ENCODE measurements around the gene FGFR1OP2.

The FGFR1OP2 gene

DNA sequence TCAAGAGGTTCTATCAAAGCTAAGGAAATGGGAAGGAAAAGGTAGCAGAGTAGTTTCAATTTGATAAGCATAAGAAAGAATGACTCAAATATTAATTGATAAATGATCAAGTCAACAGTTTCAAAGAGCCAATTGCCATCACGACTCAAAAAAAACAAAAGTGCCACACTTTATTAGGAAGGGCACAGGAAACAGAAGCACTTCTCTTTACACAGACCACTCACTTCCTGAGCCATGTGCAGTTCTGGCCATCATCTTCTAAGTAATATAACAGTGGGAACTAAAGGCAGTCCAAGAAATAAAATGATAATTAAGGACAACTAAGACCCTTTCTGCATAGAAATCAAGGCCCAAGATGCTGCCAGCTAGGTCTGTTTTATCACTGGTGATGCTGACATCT is 62.7 kb downstream of the FGFR1OP2 start:
- H4K20me1 ChIP-seq (ENCODE audit: insufficient read depth, low read length) = no peaks in the 10 kb centered on the region
- no peak overlapping the region for H3K4me2 ChIP-seq (ENCODE audit: low read length)
- no peak overlapping the region for H3K9ac ChIP-seq (ENCODE audit: low read length)
- no peak overlapping the region for H3K4me3 ChIP-seq (ENCODE audit: low read length)
- H3K4me1 ChIP-seq (ENCODE audit: low read length) = peaks cover 9% of the 10 kb centered on the region; the same call in 1 of the 2 replicates
- no peaks in the 10 kb centered on the region for H3K9me3 ChIP-seq (ENCODE audit: insufficient read depth, low read length)
- TF ChIP-seq, protein P1, sequence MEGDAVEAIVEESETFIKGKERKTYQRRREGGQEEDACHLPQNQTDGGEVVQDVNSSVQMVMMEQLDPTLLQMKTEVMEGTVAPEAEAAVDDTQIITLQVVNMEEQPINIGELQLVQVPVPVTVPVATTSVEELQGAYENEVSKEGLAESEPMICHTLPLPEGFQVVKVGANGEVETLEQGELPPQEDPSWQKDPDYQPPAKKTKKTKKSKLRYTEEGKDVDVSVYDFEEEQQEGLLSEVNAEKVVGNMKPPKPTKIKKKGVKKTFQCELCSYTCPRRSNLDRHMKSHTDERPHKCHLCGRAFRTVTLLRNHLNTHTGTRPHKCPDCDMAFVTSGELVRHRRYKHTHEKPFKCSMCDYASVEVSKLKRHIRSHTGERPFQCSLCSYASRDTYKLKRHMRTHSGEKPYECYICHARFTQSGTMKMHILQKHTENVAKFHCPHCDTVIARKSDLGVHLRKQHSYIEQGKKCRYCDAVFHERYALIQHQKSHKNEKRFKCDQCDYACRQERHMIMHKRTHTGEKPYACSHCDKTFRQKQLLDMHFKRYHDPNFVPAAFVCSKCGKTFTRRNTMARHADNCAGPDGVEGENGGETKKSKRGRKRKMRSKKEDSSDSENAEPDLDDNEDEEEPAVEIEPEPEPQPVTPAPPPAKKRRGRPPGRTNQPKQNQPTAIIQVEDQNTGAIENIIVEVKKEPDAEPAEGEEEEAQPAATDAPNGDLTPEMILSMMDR (IDR thresholded peaks at IDR 0.05; ENCODE audit: low read depth, low read length) = no peak
- TF ChIP-seq EZH2phosphoT487 (IDR thresholded peaks at IDR 0.05; ENCODE audit: low read depth) = no peak
- H3K79me2 ChIP-seq (ENCODE audit: low read length) = no peaks in the 10 kb centered on the region
- no peak overlapping the region for H3K27ac ChIP-seq (ENCODE audit: low read length)
- H3K36me3 ChIP-seq (replicated peaks; ENCODE audit: low read depth, low read length) = peaks cover 11% of the 10 kb centered on the region
- no peak overlapping the region for H2AFZ ChIP-seq (ENCODE audit: low read depth, low read length)
- H3K27me3 ChIP-seq (ENCODE audit: low read depth, low read length) = no peaks in the 10 kb centered on the region

DNA sequence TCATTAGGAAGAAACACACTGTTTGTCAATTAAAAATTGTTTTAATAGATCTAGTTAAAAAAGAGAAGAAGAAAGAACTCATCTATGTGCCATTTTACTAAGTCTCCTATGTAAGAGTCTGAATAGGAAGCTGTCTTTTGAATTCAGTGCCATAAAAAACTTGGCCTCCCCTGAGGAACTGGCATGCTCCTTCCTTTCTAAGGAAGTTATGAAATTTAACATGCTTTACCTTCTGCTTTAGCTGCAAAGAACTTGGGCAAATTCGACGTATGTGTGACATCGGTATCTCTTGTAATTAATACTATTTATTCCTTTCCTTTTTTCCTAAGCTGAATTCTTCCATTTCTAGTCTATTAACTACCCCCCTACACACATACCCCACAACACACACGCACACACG is 63.4 kb downstream of the FGFR1OP2 start:
- no peak for TF ChIP-seq EZH2phosphoT487 (IDR thresholded peaks at IDR 0.05; ENCODE audit: low read depth)
- H3K27me3 ChIP-seq (ENCODE audit: low read depth, low read length) = no peaks in the 10 kb centered on the region
- no peak overlapping the region for H3K4me3 ChIP-seq (ENCODE audit: low read length)
- H3K79me2 ChIP-seq (ENCODE audit: low read length) = no peaks in the 10 kb centered on the region
- H4K20me1 ChIP-seq (ENCODE audit: insufficient read depth, low read length) = no peaks in the 10 kb centered on the region
- H3K9me3 ChIP-seq (ENCODE audit: insufficient read depth, low read length) = no peaks in the 10 kb centered on the region
- peaks cover 9% of the 10 kb centered on the region; the same call in 1 of the 2 replicates for H3K4me1 ChIP-seq (ENCODE audit: low read length)
- no peak overlapping the region for H3K9ac ChIP-seq (ENCODE audit: low read length)
- no peak overlapping the region for H3K4me2 ChIP-seq (ENCODE audit: low read length)
- no peak overlapping the region for H2AFZ ChIP-seq (ENCODE audit: low read depth, low read length)
- H3K27ac ChIP-seq (ENCODE audit: low read length) = no peak overlapping the region
- peaks cover 11% of the 10 kb centered on the region for H3K36me3 ChIP-seq (replicated peaks; ENCODE audit: low read depth, low read length)

DNA sequence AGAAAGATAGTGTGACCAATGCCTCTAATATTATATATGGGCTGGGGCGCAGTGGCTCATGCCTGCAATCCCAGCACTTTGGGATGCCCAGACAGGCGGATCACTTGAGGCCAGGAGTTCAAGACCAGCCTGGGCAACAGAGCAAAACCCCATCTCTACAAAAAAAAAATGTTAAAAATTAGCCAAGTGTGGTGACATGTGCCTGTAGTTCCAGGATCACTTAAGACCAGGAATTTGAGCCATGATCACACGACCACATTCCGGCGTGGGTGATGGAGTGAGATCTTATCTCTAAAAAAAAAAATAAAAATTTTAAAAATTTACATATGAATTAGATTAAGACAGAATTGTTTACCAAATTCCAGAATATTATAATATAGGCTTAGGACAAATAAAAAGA is 63.9 kb downstream of the FGFR1OP2 start:
- Histone ChIP-seq H3K4me1 (ENCODE audit: low read length) (peaks cover 9% of the 10 kb centered on the region; the same call in 1 of the 2 replicates), H3K4me2 (ENCODE audit: low read length) (no peak overlapping the region), H4K20me1 (ENCODE audit: insufficient read depth, low read length) (no peaks in the 10 kb centered on the region), H3K9ac (ENCODE audit: low read length) (no peak overlapping the region), H3K36me3 (replicated peaks; ENCODE audit: low read depth, low read length) (peaks cover 11% of the 10 kb centered on the region), H3K79me2 (ENCODE audit: low read length) (no peaks in the 10 kb centered on the region), H3K27ac (ENCODE audit: low read length) (no peak overlapping the region), H3K9me3 (ENCODE audit: insufficient read depth, low read length) (no peaks in the 10 kb centered on the region), H3K4me3 (ENCODE audit: low read length) (no peak overlapping the region), H3K27me3 (ENCODE audit: low read depth, low read length) (no peaks in the 10 kb centered on the region), H2AFZ (ENCODE audit: low read depth, low read length) (no peak overlapping the region)
- no peak for TF ChIP-seq EZH2phosphoT487 (IDR thresholded peaks at IDR 0.05; ENCODE audit: low read depth)
- TF ChIP-seq, protein P1 (IDR thresholded peaks at IDR 0.05; ENCODE audit: low read depth, low read length) = no peak

DNA sequence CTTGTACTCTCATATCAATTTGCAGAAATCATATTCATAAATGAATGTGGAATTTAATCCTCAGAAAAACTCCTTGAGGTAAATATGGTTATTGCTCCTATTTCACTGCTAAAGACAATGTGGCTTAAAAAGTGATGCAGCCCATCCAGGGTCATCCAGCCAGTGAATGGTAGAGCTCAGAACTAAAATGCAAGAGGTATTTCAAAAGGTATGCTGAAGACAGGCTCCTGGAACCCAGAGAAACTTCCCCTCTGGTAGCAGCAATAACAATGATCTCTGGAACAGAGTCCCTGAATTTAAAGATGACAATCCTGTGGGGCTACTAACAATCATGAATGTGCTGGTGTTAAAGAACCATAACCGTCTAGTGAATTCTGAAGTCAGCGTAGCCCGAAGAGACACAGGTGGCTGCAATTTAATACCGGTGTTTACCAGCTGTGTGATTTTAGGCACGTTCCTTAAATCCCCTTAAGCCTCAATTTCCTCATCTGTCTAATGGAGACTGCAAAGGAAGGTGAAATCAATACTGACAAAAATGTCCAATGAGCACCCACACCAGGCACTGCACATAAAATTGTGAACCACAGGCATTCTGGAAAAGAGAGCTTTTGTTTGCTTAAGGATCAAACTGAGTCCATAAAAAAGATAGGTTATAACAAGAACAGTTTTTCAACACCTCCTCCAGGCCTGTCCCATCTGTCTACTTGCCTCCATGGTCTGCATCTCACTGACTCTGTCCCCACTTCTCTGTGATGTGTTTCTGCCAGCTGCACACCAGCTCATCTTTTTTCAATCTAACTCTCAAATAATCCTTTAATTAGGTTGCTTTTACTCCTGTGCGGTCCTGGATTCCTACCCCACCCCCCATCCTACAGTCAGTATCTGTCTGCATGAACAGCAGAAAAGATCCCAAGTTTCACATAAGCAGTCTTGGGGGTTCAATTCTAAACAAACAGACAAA is 65.4 kb downstream of the FGFR1OP2 start:
- H3K4me2 ChIP-seq (ENCODE audit: low read length) = no peak overlapping the region
- H3K4me3 ChIP-seq (ENCODE audit: low read length) = no peak overlapping the region
- peaks cover 7% of the 10 kb centered on the region for H3K4me1 ChIP-seq (ENCODE audit: low read length)
- H2AFZ ChIP-seq (ENCODE audit: low read depth, low read length) = no peak overlapping the region
- H3K27me3 ChIP-seq (ENCODE audit: low read depth, low read length) = no peaks in the 10 kb centered on the region
- H3K27ac ChIP-seq (ENCODE audit: low read length) = no peak overlapping the region
- no peaks in the 10 kb centered on the region for H3K9me3 ChIP-seq (ENCODE audit: insufficient read depth, low read length)
- peaks cover 7% of the 10 kb centered on the region for H3K36me3 ChIP-seq (replicated peaks; ENCODE audit: low read depth, low read length)
- H3K79me2 ChIP-seq (ENCODE audit: low read length) = no peaks in the 10 kb centered on the region
- TF ChIP-seq, protein P1 (IDR thresholded peaks at IDR 0.05; ENCODE audit: low read depth, low read length) = no peak
- no peak for TF ChIP-seq EZH2phosphoT487 (IDR thresholded peaks at IDR 0.05; ENCODE audit: low read depth)
- H4K20me1 ChIP-seq (ENCODE audit: insufficient read depth, low read length) = no peaks in the 10 kb centered on the region
- no peak overlapping the region for H3K9ac ChIP-seq (ENCODE audit: low read length)
